SK-N-SH (cell line): ENCODE measurements around the gene GPR180.

Experiments
- CTCF ChIP-seq: fragments of 200-600 bp; sonication (generic); IDR thresholded peaks from 2 replicates; pipeline ENCODE4 v1.6.1; 2017; ENCODE audit warnings: antibody characterized with exemption, mild to moderate bottlenecking, moderate library complexity
- EZH2phosphoT487 ChIP-seq: fragments of 200-600 bp; sonication (generic); IDR thresholded peaks from 2 replicates; pipeline ENCODE4 v1.6.1; 2017; ENCODE audit warnings: low read depth, mixed run types, mild to moderate bottlenecking, antibody characterized with exemption, moderate library complexity, borderline replicate concordance
- FOSL2 ChIP-seq: IDR thresholded peaks from 2 replicates; pipeline ENCODE4 v1.4.0; 2012; ENCODE audit warnings: low read depth, mild to moderate bottlenecking, moderate library complexity, borderline replicate concordance
- RCOR1 ChIP-seq: fragments of 150-350 bp; IDR thresholded peaks from 2 replicates; pipeline ENCODE4 v1.6.1; 2017; ENCODE audit warnings: antibody characterized with exemption, low read length
- REST ChIP-seq: IDR thresholded peaks from 2 replicates; pipeline ENCODE4 v1.6.1; 2012; ENCODE audit warnings: mild to moderate bottlenecking, low read depth, low read length, moderate library complexity
- SIN3A ChIP-seq: IDR thresholded peaks from 2 replicates; pipeline ENCODE4 v1.6.1; 2012; ENCODE audit warnings: low read depth, mild to moderate bottlenecking, low read length, moderate library complexity, borderline replicate concordance
- SMC3 ChIP-seq: IDR thresholded peaks from 2 replicates; pipeline ENCODE4 v1.6.1; 2012; ENCODE audit warnings: low read depth, low read length, improper control_type of control experiment
- TAF1 ChIP-seq: IDR thresholded peaks from 2 replicates; pipeline ENCODE4 v1.6.1; 2012; ENCODE audit warnings: low read depth, mild to moderate bottlenecking, low read length, moderate library complexity, borderline replicate concordance

GRCh38 chr13:94559222-94559795, 42.3 kb upstream of the GPR180 start:
- no peak for TF ChIP-seq TAF1
- no peak for TF ChIP-seq RCOR1
- TF ChIP-seq EZH2phosphoT487 = no peak
- no peak for TF ChIP-seq CTCF
- TF ChIP-seq SIN3A = no peak
- no peak for TF ChIP-seq SMC3
- no peak for TF ChIP-seq REST
- TF ChIP-seq FOSL2 = no peak
